Measurements from ENCODE around the gene TRIM65.
A peak's percentile ranks its signal among the peaks of the same experiment; 100 is the strongest.

Gene TRIM65

GRCh38 chr17:75917141-75917916 is 20.6 kb upstream of the TRIM65 start:
- Mint-ChIP-seq H3K9me3 (no peaks in the 10 kb centered on the region), H3K36me3 (ENCODE audit: low read depth) (no peaks in the 10 kb centered on the region), H3K27me3 (ENCODE audit: low read depth, poor library complexity) (peaks cover 4% of the 10 kb centered on the region), H3K4me1 (peaks cover 9% of the 10 kb centered on the region), H3K4me3 (no peak overlapping the region), H3K27ac (no peak overlapping the region)
- no peak for DNase-seq
- TF ChIP-seq CTCF (IDR thresholded peaks at IDR 0.05): no peak

- no peak overlapping the region for H3K4me3 Mint-ChIP-seq
- peaks cover 4% of the 10 kb centered on the region for H3K27me3 Mint-ChIP-seq (ENCODE audit: low read depth, poor library complexity)
- peaks cover 9% of the 10 kb centered on the region for H3K4me1 Mint-ChIP-seq
- no peak overlapping the region for H3K27ac Mint-ChIP-seq
- H3K9me3 Mint-ChIP-seq: no peaks in the 10 kb centered on the region
- no peaks in the 10 kb centered on the region for H3K36me3 Mint-ChIP-seq (ENCODE audit: low read depth)
- DNase-seq: no peak
- no peak for TF ChIP-seq CTCF (IDR thresholded peaks at IDR 0.05)
Observed at GRCh38 chr17:75915268-75915667, 18.5 kb upstream of the TRIM65 start.

- Mint-ChIP-seq H3K9me3 (no peaks in the 10 kb centered on the region), H3K4me1 (peaks cover 9% of the 10 kb centered on the region), H3K27ac (no peak overlapping the region), H3K27me3 (ENCODE audit: low read depth, poor library complexity) (peaks cover 4% of the 10 kb centered on the region), H3K4me3 (no peak overlapping the region), H3K36me3 (ENCODE audit: low read depth) (no peaks in the 10 kb centered on the region)
- no peak for TF ChIP-seq CTCF (IDR thresholded peaks at IDR 0.05)
- no peak for DNase-seq
Observed at GRCh38 chr17:75914643-75915267, 18.0 kb upstream of the TRIM65 start.

DNA sequence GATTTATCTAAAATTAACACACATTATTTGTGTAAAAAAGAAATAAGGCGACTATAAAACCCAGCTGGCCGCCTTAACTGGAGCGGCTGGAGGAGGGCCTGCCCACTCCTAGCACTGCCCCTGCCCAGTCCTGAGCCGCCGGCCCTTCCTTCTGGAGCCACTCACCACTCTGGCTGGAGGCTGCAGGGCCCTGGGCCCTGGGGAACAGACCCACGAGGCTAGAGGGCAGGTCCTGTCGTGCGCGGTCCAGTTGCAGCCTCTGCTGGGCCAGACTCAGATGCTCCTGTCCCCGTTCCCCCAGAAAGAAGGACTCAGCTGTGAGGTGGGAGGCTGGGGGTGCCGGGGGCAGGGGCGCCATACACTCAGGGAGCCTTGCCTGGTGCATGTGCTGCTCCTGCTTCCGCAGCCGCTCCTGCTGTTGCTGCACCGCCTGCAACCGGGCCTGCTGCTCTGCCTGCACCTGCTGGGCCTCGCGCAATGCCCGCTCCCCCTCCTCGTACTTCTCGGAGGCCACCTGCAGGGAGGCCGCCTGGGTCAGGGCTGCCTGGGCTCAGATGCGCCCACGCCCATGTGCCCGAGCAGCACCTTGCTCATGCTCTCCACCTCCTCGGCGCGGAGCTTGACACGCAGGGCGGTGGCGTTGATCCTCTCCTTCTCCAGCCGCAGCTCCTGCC is 16.9 kb upstream of the TRIM65 start:
- no peak for DNase-seq
- TF ChIP-seq CTCF (IDR thresholded peaks at IDR 0.05): no peak
- H3K9me3 Mint-ChIP-seq: no peaks in the 10 kb centered on the region
- no peaks in the 10 kb centered on the region for H3K36me3 Mint-ChIP-seq (ENCODE audit: low read depth)
- H3K4me1 Mint-ChIP-seq: peaks cover 9% of the 10 kb centered on the region
- H3K4me3 Mint-ChIP-seq: no peak overlapping the region
- H3K27ac Mint-ChIP-seq: no peak overlapping the region
- H3K27me3 Mint-ChIP-seq (ENCODE audit: low read depth, poor library complexity): peaks cover 4% of the 10 kb centered on the region

GRCh38 chr17:75910699-75911098 is 13.9 kb upstream of the TRIM65 start:
- H3K27me3 Mint-ChIP-seq (ENCODE audit: low read depth, poor library complexity): no peaks in the 10 kb centered on the region
- TF ChIP-seq CTCF (IDR thresholded peaks at IDR 0.05): no peak
- peaks cover 3% of the 10 kb centered on the region for H3K4me1 Mint-ChIP-seq
- H3K9me3 Mint-ChIP-seq: no peaks in the 10 kb centered on the region
- no peak overlapping the region for H3K27ac Mint-ChIP-seq
- no peak overlapping the region for H3K4me3 Mint-ChIP-seq
- no peaks in the 10 kb centered on the region for H3K36me3 Mint-ChIP-seq (ENCODE audit: low read depth)
- peak; percentile 36 for DNase-seq
